Neural progenitor cell (in vitro differentiated cells): ENCODE data around the gene BEND3. TPM values are rescaled to one million over a fixed set of nuclear protein-coding genes. Genes with fewer than 3 reads are reported as not detected.

Experiments
- DNase-seq: peaks from one replicate; pipeline ENCODE4 v3.0.0-alpha.2; 2016; ENCODE audit warnings: low spot score
- H2AFZ ChIP-seq: fragments of 200-600 bp; sonication (generic); replicated peaks from 2 replicates; pipeline ENCODE4 v1.6.1; 2016; ENCODE audit warnings: antibody characterized with exemption
- H3F3A ChIP-seq: fragments of 200-600 bp; sonication (generic); 2 replicates; pipeline ENCODE4 v1.6.1; 2016; ENCODE audit warnings: antibody characterized with exemption, low read depth
- H3K27ac ChIP-seq: fragments of 200-600 bp; sonication (generic); 2 replicates; pipeline ENCODE4 v1.5.1; 2016; ENCODE audit warnings: mild to moderate bottlenecking
- H3K27me3 ChIP-seq: fragments of 200-600 bp; sonication (generic); 2 replicates; pipeline ENCODE4 v1.6.1; 2016; ENCODE audit warnings: mild to moderate bottlenecking, moderate library complexity
- H3K36me3 ChIP-seq: fragments of 200-600 bp; sonication (generic); 2 replicates; pipeline ENCODE4 v1.5.1; 2016
- H3K4me1 ChIP-seq: fragments of 200-600 bp; sonication (generic); 2 replicates; pipeline ENCODE4 v1.6.1; 2016; ENCODE audit warnings: mixed run types
- H3K4me2 ChIP-seq: fragments of 200-600 bp; sonication (generic); 2 replicates; pipeline ENCODE4 v1.6.1; 2016
- H3K4me3 ChIP-seq: fragments of 200-600 bp; sonication (generic); 2 replicates; pipeline ENCODE4 v1.5.1; 2016
- H3K79me2 ChIP-seq: fragments of 200-600 bp; sonication (generic); 2 replicates; pipeline ENCODE4 v1.6.1; 2016; ENCODE audit warnings: low read depth
- H3K9ac ChIP-seq: fragments of 200-600 bp; sonication (generic); 2 replicates; pipeline ENCODE4 v1.6.1; 2016
- H3K9me3 ChIP-seq: fragments of 200-600 bp; sonication (generic); 2 replicates; pipeline ENCODE4 v1.5.1; 2016; ENCODE audit warnings: low read depth
- H4K20me1 ChIP-seq: fragments of 200-600 bp; sonication (generic); 2 replicates; pipeline ENCODE4 v1.6.1; 2016; ENCODE audit warnings: low read depth
- H3K27ac Mint-ChIP-seq: 3 replicates; pipeline ENCODE4 v1.8.0; 2021; ENCODE audit warnings: mixed read lengths
- H3K27me3 Mint-ChIP-seq: 2 replicates; pipeline ENCODE4 v1.8.0; 2022; ENCODE audit warnings: low read depth, mild to moderate bottlenecking, inconsistent platforms, moderate library complexity, mixed read lengths; ENCODE audit not compliant: insufficient read depth
- H3K36me3 Mint-ChIP-seq: 3 replicates; pipeline ENCODE4 v1.8.0; 2021; ENCODE audit warnings: mixed read lengths
- H3K4me1 Mint-ChIP-seq: 3 replicates; pipeline ENCODE4 v1.8.0; 2021; ENCODE audit warnings: mixed read lengths
- H3K4me3 Mint-ChIP-seq: 3 replicates; pipeline ENCODE4 v1.8.0; 2021; ENCODE audit warnings: mild to moderate bottlenecking, moderate library complexity, mixed read lengths
- H3K9me3 Mint-ChIP-seq: 3 replicates; pipeline ENCODE4 v1.8.0; 2020; ENCODE audit warnings: mixed read lengths
- EZH2 ChIP-seq: fragments of 200-600 bp; sonication (generic); IDR thresholded peaks from 2 replicates; pipeline ENCODE4 v1.6.1; 2017; ENCODE audit warnings: antibody characterized with exemption, mild to moderate bottlenecking, moderate library complexity
- EZH2phosphoT487 ChIP-seq: fragments of 200-600 bp; sonication (generic); IDR thresholded peaks from 2 replicates; pipeline ENCODE4 v1.6.1; 2017; ENCODE audit warnings: antibody characterized with exemption
- total RNA-seq: library from RNA; depleted of rRNA; stranded (reverse); fragments of >200 nt; gene quantifications from 2 replicates; pipeline ENCODE4 v1.2.3, GENCODE V29; 2015; ENCODE audit warnings: low replicate concordance
- TF ChIP-seq, protein P1 (sequence below): fragments of 200-600 bp; sonication (generic); IDR thresholded peaks from 2 replicates; pipeline ENCODE4 v1.5.1; 2017; ENCODE audit warnings: antibody characterized with exemption, mild to moderate bottlenecking

Gene BEND3
- total RNA-seq, 1 donor from 2014 or later = 9.2 TPM

DNA sequence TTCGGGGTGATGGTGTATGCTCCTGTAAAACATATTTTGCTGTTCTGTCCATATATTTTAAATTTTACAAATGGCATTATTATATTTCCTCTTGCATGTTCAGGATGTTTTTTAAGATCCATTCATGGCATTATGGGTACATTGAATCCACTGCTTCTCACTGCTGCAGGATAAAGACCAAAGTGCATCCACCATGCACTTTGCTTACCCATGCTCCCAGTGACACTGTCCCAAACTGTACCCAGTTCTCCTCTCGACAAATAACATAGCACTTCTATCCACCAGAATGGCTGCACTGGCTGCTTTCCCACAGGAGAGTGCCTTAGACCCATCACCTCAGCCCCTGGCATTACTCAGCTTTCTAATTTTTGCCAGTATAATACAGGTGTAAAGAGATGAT lies 57.6 kb downstream of the BEND3 start:
- H4K20me1 ChIP-seq = no peaks in the 10 kb centered on the region
- Mint-ChIP-seq H3K27ac (no peak overlapping the region), H3K27me3 (no peaks in the 10 kb centered on the region), H3K36me3 (no peaks in the 10 kb centered on the region), H3K9me3 (peaks cover 2% of the 10 kb centered on the region), H3K4me1 (peaks cover 10% of the 10 kb centered on the region), H3K4me3 (no peak overlapping the region)
- peaks cover 15% of the 10 kb centered on the region for H3F3A ChIP-seq
- H3K27ac ChIP-seq = no peak overlapping the region
- no peak overlapping the region for H3K4me3 ChIP-seq
- no peaks in the 10 kb centered on the region for H3K9me3 ChIP-seq
- no peak overlapping the region for H3K9ac ChIP-seq
- no peak overlapping the region for H2AFZ ChIP-seq
- no peaks in the 10 kb centered on the region for H3K27me3 ChIP-seq
- no peak for DNase-seq
- H3K4me1 ChIP-seq = no peaks in the 10 kb centered on the region
- H3K79me2 ChIP-seq = no peaks in the 10 kb centered on the region
- H3K4me2 ChIP-seq = no peak overlapping the region
- TF ChIP-seq, protein P1, sequence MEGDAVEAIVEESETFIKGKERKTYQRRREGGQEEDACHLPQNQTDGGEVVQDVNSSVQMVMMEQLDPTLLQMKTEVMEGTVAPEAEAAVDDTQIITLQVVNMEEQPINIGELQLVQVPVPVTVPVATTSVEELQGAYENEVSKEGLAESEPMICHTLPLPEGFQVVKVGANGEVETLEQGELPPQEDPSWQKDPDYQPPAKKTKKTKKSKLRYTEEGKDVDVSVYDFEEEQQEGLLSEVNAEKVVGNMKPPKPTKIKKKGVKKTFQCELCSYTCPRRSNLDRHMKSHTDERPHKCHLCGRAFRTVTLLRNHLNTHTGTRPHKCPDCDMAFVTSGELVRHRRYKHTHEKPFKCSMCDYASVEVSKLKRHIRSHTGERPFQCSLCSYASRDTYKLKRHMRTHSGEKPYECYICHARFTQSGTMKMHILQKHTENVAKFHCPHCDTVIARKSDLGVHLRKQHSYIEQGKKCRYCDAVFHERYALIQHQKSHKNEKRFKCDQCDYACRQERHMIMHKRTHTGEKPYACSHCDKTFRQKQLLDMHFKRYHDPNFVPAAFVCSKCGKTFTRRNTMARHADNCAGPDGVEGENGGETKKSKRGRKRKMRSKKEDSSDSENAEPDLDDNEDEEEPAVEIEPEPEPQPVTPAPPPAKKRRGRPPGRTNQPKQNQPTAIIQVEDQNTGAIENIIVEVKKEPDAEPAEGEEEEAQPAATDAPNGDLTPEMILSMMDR = no peak
- no peak for TF ChIP-seq EZH2phosphoT487
- TF ChIP-seq EZH2 = no peak
- no peaks in the 10 kb centered on the region for H3K36me3 ChIP-seq

DNA sequence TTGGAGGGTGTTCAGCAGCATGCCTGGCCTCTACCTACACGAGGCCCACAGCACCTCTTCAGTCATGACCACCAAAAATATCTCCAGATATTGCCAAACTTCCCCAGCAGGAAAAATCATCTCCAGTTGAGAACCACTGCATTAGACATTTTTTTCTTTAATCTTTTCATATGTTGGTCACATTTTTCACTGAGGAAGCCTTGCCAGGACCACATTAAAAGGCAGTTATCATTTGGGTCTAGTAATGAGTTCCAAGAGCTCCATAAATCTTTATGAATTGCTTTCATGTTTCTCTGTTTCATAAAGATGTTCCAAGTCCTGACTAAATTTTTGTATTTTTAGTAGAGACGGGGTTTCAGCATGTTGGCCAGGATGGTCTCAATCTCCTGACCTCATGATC lies 58.5 kb downstream of the BEND3 start:
- H3K4me2 ChIP-seq = no peak overlapping the region
- H3K9me3 ChIP-seq = no peaks in the 10 kb centered on the region
- TF ChIP-seq, protein P1 = no peak
- TF ChIP-seq EZH2phosphoT487 = no peak
- no peak for TF ChIP-seq EZH2
- H3K36me3 ChIP-seq = no peaks in the 10 kb centered on the region
- H4K20me1 ChIP-seq = no peaks in the 10 kb centered on the region
- no peak for DNase-seq
- peak overlapping the region; percentile 95 for H3K27ac Mint-ChIP-seq
- no peak overlapping the region for H3K9ac ChIP-seq
- peaks cover 12% of the 10 kb centered on the region for H3F3A ChIP-seq
- peaks cover 11% of the 10 kb centered on the region for H3K4me1 Mint-ChIP-seq
- H3K9me3 Mint-ChIP-seq = peaks cover 2% of the 10 kb centered on the region
- no peak overlapping the region for H3K4me3 ChIP-seq
- no peak overlapping the region for H2AFZ ChIP-seq
- H3K27ac ChIP-seq = no peak overlapping the region
- no peaks in the 10 kb centered on the region for H3K4me1 ChIP-seq
- no peaks in the 10 kb centered on the region for H3K79me2 ChIP-seq
- H3K27me3 Mint-ChIP-seq = no peaks in the 10 kb centered on the region
- H3K36me3 Mint-ChIP-seq = no peaks in the 10 kb centered on the region
- no peak overlapping the region for H3K4me3 Mint-ChIP-seq
- no peaks in the 10 kb centered on the region for H3K27me3 ChIP-seq

DNA sequence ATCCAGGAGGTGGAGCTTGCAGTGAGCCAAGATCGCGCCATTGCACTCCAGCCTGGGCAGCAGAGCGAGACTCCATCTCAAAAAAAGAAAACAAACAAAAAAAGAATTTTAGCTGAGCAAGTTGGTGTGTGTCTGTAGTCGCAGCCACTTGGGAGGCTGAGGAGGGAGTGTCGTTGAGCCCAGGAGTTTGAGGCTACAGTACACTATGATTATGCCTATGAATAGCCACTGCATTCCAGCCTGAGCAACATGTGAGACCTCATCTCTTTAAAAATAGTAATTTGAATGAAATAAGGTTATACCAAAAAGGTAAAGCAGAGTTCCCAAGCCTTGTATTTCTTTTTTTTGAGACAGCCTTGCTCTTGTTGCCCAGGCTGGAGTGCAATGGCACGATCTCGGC lies 67.5 kb downstream of the BEND3 start:
- Histone ChIP-seq H3F3A (no peaks in the 10 kb centered on the region), H3K4me3 (no peak overlapping the region), H3K36me3 (no peaks in the 10 kb centered on the region), H3K4me1 (peaks cover 11% of the 10 kb centered on the region), H4K20me1 (no peaks in the 10 kb centered on the region), H3K79me2 (no peaks in the 10 kb centered on the region), H2AFZ (no peak overlapping the region), H3K9ac (no peak overlapping the region), H3K9me3 (no peaks in the 10 kb centered on the region), H3K27me3 (no peaks in the 10 kb centered on the region), H3K4me2 (no peak overlapping the region), H3K27ac (no peak overlapping the region)
- H3K4me3 Mint-ChIP-seq = no peak overlapping the region
- no peak for DNase-seq
- H3K4me1 Mint-ChIP-seq = peaks cover 31% of the 10 kb centered on the region
- TF ChIP-seq EZH2 (no peak), EZH2phosphoT487 (no peak)
- TF ChIP-seq, protein P1 = no peak
- no peaks in the 10 kb centered on the region for H3K27me3 Mint-ChIP-seq
- no peaks in the 10 kb centered on the region for H3K9me3 Mint-ChIP-seq
- peak overlapping the region; percentile 25 for H3K27ac Mint-ChIP-seq
- H3K36me3 Mint-ChIP-seq = peaks cover 9% of the 10 kb centered on the region
